ENCODE results near the gene PTPRJ.

DNA sequence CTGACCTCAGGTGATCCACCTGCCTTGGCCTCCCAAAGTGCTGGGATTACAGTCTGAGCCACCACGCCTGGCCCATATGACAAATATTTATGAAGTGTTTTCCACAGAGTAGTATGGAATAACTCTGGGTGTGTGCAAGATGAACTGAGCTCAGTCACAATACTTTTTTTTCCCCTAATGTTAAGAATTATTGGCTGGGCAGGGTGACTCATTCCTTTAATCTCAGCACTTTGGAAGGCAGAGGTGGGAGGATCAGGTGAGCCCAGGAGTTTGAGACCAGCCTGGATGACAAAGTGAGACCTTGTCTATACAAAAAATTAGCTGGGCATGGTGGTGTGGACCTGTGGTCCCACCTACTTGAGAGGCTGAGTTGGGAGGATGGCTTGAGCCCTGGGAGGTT, 6.4 kb downstream of the PTPRJ start:
- TF ChIP-seq EZH2 (IDR thresholded peaks at IDR 0.05; ENCODE audit: insufficient read depth, poor library complexity, severe bottlenecking) (no peak), EZH2phosphoT487 (IDR thresholded peaks at IDR 0.05; ENCODE audit: insufficient read depth, low read depth) (no peak)
